GM12874 (cell line): Measurements from ENCODE around the gene SLC24A3.

Source experiments
- TF ChIP-seq, protein P1 (sequence below): IDR thresholded peaks from 2 replicates; pipeline ENCODE4 v1.5.1; 2011; ENCODE audit warnings: low read depth, mild to moderate bottlenecking, control low read depth, low read length, moderate library complexity; ENCODE audit not compliant: insufficient read depth

The SLC24A3 gene

DNA sequence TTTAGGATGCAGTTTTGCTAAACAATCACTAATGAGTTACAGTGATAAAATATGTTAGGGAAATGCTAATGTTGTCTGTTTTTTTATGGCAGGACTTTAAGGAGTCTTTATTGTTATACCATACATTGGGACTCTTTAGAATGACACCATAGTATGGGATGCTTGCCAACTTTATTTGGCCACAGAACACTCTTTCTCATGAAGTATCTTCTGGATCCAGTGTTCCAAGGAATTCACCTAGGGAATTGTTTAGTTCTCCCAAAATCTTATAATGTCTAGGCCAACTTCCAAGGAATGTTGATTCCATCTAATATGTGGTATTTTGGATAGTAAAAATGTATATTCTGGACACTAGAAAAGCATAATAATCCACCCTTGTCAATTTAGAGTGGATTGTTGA, 548.9 kb downstream of the SLC24A3 start:
- TF ChIP-seq, protein P1, sequence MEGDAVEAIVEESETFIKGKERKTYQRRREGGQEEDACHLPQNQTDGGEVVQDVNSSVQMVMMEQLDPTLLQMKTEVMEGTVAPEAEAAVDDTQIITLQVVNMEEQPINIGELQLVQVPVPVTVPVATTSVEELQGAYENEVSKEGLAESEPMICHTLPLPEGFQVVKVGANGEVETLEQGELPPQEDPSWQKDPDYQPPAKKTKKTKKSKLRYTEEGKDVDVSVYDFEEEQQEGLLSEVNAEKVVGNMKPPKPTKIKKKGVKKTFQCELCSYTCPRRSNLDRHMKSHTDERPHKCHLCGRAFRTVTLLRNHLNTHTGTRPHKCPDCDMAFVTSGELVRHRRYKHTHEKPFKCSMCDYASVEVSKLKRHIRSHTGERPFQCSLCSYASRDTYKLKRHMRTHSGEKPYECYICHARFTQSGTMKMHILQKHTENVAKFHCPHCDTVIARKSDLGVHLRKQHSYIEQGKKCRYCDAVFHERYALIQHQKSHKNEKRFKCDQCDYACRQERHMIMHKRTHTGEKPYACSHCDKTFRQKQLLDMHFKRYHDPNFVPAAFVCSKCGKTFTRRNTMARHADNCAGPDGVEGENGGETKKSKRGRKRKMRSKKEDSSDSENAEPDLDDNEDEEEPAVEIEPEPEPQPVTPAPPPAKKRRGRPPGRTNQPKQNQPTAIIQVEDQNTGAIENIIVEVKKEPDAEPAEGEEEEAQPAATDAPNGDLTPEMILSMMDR: no peak

DNA sequence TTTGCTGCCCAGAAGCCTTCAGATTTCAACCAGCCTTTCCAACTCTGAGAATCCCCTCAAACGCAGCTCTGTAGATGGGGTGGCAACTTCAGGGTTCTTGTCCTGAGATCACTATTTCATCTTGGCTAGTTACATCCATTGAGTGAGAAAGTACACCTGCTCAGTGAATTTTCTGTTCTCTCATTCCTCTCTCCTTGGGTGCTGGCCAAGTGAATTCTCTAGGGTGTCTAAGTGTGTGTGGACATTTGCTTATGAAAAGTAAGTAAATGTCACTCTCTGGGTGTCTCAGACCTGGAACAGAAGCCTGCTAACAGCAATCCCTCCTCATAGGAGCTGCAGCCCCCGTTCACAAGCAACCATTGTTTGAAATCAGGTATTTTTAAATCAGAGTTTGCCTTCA, 549.4 kb downstream of the SLC24A3 start:
- TF ChIP-seq, protein P1: no peak

DNA sequence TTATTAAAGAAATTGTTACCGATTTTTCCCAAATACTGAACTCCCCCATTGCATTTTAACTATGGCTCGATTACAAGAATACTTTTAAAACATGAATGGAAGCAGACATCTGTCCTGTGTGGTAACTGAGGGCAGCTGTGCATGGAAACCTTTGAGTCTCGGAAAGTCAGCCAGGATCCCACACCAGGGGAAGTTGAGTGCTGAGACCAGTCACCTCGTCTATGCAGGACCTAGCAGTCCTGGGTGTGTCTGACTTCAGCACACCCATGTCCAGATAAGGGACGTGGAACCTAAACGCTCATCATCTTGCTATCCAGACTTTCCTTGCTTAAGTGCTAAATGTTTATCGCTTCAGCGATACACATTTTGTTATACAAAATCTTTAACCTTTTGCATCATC, 551.8 kb downstream of the SLC24A3 start:
- TF ChIP-seq, protein P1: no peak

DNA sequence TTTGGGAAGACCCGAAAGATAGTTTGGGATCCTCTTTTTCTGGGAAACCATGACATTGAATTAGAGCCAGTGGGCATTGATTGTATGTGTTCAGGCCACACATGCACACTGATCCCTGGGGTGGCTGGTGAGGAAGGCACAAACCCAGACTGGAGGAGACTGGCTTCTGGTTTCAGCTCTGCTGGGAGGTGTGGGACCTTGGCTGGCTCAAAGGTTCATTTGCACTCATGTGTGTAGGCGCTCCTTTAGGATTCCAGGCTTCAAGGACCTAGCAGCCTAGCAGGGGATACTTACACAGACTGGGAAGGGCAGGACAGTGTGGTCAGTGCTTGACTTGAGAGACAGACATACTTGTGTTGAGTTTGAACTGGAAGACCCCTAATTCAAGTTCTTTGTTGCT, 552.8 kb downstream of the SLC24A3 start:
- TF ChIP-seq, protein P1: no peak

DNA sequence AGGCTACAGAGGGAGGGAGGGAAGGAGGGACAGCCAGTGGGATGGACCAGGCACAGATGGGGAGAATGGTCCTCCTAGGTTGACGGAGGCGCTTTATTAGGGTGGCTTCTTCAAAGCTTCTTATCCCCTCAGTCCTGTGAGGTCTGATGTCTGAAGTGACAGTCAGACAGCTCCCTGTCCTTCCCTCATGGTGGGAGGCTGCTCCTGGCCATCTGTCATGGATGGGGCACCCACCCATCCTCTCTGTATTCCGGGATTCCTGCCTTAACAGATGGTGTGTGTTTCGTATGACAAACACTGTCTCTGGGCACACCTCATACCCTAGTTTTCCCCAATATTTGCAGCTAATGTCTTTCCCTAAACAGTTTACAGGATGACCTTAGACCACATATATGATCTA, 553.5 kb downstream of the SLC24A3 start:
- TF ChIP-seq, protein P1: no peak

DNA sequence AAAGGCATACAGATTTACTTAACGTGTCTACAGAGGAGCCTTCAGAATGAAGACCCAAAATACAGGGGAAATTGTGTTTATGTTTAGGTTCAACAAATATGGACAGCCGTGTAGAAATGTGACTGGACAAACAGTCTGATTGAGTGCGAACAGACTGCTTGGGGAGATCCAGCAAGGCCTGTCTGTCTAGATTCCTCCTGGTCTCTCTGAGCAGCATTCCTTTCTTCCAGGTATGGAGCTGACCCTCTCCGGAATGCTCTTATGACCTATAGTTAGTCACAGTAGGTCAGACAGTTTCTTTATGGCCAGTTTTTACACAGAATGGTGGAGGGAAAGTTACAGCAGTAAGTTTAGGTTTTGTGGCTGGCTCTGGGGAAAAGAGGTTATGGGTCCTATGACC, 554.6 kb downstream of the SLC24A3 start:
- TF ChIP-seq, protein P1: no peak

DNA sequence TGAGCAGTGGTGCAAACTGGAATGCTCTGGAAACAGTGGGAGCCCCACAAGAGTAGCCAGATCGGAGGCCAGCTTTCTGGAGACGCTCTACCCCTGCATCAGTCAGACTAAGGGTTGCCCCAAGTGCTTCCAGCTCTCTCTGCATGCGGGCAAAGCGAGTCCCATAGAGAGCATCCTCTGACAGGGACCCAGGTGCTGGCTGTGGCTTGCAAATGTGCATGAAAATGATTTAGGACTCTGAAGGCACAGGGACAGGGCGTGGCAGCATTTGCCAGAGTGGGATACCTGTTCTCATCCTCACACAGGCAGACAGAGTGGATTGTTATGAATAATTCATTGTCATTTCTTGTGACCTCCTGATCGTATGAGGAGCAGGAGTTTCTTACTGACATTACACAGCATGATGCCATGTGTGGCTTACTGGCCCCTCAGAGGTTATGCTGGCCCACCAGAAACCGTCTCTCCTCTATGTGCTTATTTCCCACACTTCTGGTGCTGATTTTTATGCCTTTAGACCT, 555.9 kb downstream of the SLC24A3 start:
- TF ChIP-seq, protein P1: no peak
